Upper lobe of right lung (tissue), 1 donor: ENCODE measurements around the gene CBFA2T3. TPM values are rescaled to one million over a fixed set of nuclear protein-coding genes. Genes with fewer than 3 reads are reported as not detected.
A peak's percentile ranks its signal among the peaks of the same experiment; 100 is the strongest.

ENCODE experiments used
- ATAC-seq: fragments of 200-7000 bp; cut with Tn5 transposase; one replicate; pipeline ENCODE4 v1.9.1; 2020; ENCODE audit warnings: mild to moderate bottlenecking, moderate library complexity
- DNase-seq: peaks from one replicate; pipeline ENCODE4 v3.0.0-alpha.2; 2020
- H3K27ac ChIP-seq: fragments of 200-600 bp; one replicate; pipeline ENCODE4 v1.8.0; 2022
- H3K27me3 ChIP-seq: fragments of 200-600 bp; one replicate; pipeline ENCODE4 v1.8.0; 2022; ENCODE audit warnings: mild to moderate bottlenecking
- H3K36me3 ChIP-seq: fragments of 200-600 bp; one replicate; pipeline ENCODE4 v1.8.0; 2022
- H3K4me1 ChIP-seq: fragments of 200-600 bp; one replicate; pipeline ENCODE4 v1.8.0; 2022
- H3K4me3 ChIP-seq: fragments of 200-600 bp; one replicate; pipeline ENCODE4 v1.8.0; 2022; ENCODE audit warnings: mild to moderate bottlenecking
- H3K9me3 ChIP-seq: fragments of 200-600 bp; one replicate; pipeline ENCODE4 v1.8.0; 2022
- CTCF ChIP-seq: fragments of 200-600 bp; IDR thresholded peaks from one replicate; pipeline ENCODE4 v1.8.0; 2022; ENCODE audit warnings: antibody characterized with exemption
- intact Hi-C: fragments of 100-400 bp; cut with DNase I; formaldehyde crosslinking; loops from one replicate; pipeline ENCODE4 v1.11.0; 2022
- total RNA-seq: library from RNA; stranded (reverse); fragmentation: NEBNext Ultra II Directional; extraction: Animal tissue kit (Norgen Biotek cat#: 25700); gene quantifications from one replicate; pipeline ENCODE4 v1.2.1, GENCODE V29; 2021
- donor health status: DM: no; HTN: yes; CAD: no; lungs with severe emphysema.

Gene CBFA2T3
- total RNA-seq, 1 donor from 2014 or later: 19.0 TPM

DNA sequence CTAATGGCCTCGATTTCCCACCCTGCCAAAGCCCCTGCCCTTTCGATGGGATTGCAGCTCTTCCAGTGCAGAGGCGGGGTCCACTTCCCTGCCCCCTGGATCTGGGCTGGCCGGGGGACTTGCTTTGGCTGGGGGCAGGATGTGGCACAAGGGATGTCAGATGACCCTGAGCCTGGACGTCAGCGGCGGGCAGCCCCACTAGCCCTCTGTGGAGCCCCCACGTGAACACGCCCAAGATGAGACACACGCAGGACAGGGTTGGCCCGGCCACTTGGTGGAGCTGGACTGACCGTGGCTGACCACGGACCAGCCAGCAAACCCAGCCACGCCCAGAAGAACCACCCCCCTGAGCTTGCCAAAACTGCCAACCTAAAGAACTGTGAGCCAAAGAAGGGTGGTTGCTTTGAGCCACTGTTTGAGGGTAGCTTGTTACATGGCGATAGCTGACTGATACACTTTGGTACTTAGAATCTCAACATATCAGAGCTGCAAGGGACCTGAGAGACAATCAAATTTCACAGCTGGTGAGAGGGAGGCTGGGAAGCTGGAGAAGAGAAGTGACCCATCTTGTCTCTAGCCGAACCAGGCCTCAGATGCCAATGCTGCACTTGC, 63.9 kb downstream of the CBFA2T3 start:
- DNase-seq: no peak
- ATAC-seq: no peak
- Histone ChIP-seq H3K27me3 (no peaks in the 10 kb centered on the region), H3K4me3 (no peak overlapping the region), H3K4me1 (peaks cover 11% of the 10 kb centered on the region), H3K27ac (no peak overlapping the region), H3K9me3 (no peaks in the 10 kb centered on the region), H3K36me3 (no peaks in the 10 kb centered on the region)
- TF ChIP-seq CTCF: no peak
- intact Hi-C loops: no loop called here

DNA sequence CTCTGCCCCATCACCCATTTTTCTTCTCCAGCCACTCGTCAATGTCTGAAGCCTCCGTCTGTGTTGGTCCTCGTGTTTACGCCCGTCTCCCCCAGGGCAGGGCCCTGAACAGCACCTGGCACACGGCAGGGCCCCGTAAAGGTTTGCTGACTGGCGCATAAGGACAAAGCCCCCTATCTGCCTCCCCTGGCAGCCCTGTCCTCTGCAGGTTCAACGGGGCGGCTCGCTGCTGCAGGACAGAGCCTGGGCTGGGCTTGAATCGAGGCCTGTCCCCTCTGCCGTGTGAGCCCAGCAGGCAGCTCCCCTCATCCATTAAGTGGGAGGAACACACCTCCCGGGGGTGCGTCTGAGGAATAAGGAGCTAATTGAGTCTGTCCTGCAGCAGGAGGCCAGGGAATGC, 64.5 kb downstream of the CBFA2T3 start:
- Histone ChIP-seq H3K4me1 (peaks cover 11% of the 10 kb centered on the region), H3K9me3 (no peaks in the 10 kb centered on the region), H3K27ac (no peak overlapping the region), H3K4me3 (no peak overlapping the region), H3K36me3 (no peaks in the 10 kb centered on the region), H3K27me3 (no peaks in the 10 kb centered on the region)
- TF ChIP-seq CTCF: no peak
- intact Hi-C loops: no loop called here
- DNase-seq: no peak
- ATAC-seq: no peak

- TF ChIP-seq CTCF: no peak
- H3K27me3 ChIP-seq: no peaks in the 10 kb centered on the region
- ATAC-seq: no peak
Measured at GRCh38 chr16:88911946-88912310, 65.1 kb downstream of the CBFA2T3 start.

GRCh38 chr16:88911136-88911945, 65.7 kb downstream of the CBFA2T3 start:
- peaks cover 11% of the 10 kb centered on the region for H3K4me1 ChIP-seq
- no peaks in the 10 kb centered on the region for H3K36me3 ChIP-seq
- ATAC-seq: no peak
- TF ChIP-seq CTCF: no peak
- H3K9me3 ChIP-seq: no peaks in the 10 kb centered on the region
- intact Hi-C loops: no loop called here
- DNase-seq: no peak
- peak overlapping the region; percentile 24 for H3K27ac ChIP-seq
- no peak overlapping the region for H3K4me3 ChIP-seq
- no peaks in the 10 kb centered on the region for H3K27me3 ChIP-seq

More at GRCh38 chr16:88911946-88912310, 65.1 kb downstream of the CBFA2T3 start:
- intact Hi-C loops: no loop called here
- Histone ChIP-seq H3K4me1 (peaks cover 11% of the 10 kb centered on the region), H3K27ac (no peak overlapping the region), H3K9me3 (no peaks in the 10 kb centered on the region), H3K4me3 (no peak overlapping the region), H3K36me3 (no peaks in the 10 kb centered on the region)
- DNase-seq: no peak

DNA sequence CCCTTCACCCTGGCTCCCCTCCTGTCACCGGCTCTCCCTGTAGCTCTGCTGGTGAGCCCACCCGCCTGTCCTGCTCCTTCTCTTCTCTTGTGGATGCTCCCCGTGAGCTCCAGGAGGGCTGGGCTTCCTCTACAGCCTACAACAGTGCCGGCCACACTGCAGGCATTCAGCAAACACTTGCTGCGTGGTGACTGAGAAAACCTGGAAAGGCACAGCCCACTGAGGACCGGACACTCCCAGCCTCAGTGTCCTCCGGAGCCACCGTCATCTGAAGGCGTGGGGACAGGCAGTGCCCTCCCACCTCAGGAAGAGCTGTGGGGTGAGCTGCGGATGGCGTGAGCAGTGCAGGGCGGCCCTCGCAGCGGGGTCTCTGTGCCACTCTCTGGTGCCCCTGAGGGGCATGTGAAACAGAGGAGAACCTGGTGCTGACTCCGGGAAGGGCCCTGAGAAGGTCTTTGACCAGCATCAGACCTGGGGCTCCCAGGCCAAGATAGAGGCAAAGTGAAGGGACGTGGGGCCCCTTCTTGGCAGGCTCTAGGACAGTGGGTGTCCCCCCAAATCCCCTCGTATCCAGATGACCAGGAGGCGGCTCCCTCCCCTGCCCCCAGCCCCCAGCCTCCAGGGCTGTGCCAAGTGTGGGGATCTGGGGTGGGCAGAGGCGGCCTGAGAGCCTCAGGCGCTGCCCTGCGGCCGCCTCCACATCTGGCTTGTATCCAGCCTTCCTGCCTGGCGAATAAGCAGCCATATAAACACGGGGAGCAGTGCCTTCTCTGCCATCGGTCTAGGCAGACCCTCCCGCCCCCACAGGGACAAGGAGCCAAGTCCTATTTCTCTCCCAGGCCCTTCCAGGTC, 66.5 kb downstream of the CBFA2T3 start:
- Histone ChIP-seq H3K4me1 (peaks cover 11% of the 10 kb centered on the region), H3K27ac (peak overlapping the region; percentile 24), H3K36me3 (no peaks in the 10 kb centered on the region), H3K27me3 (no peaks in the 10 kb centered on the region), H3K9me3 (no peaks in the 10 kb centered on the region), H3K4me3 (no peak overlapping the region)
- TF ChIP-seq CTCF: no peak
- intact Hi-C loops: no loop called here
- DNase-seq: no peak
- no peak for ATAC-seq
